Measurements from ENCODE around the gene CABLES1.
"Not testable (repeated sequence)": the region's sequence is repeated elsewhere in the genome, so short reads cannot be mapped to it uniquely, and the experiment has no call there.

The CABLES1 gene

DNA sequence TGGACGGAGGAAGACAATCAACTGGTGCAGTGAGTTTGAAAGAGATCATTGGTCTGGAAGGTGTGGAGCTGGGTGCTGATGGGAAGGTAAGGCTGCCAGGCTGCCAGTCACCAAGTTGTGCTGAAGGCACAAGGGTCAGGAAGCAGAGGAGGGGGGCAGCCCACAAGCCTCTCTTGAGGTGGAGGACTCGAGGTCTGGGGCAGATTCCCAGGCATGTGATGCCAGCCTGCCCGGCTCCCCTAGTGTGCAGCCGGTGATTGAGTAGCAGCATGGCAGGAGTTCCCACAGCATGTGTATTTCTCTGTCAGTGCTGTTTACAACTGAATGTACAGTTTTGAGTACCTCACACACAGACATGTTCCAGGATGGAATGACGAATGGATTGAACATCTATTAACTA is 99.3 kb downstream of the CABLES1 start:
- no peak overlapping the region for H3K27ac Mint-ChIP-seq
- H3K27me3 Mint-ChIP-seq (ENCODE audit: low read depth) = no peaks in the 10 kb centered on the region
- no peak overlapping the region for H3K4me3 Mint-ChIP-seq
- H3K9me3 Mint-ChIP-seq = peaks cover 5% of the 10 kb centered on the region
- H3K36me3 Mint-ChIP-seq (ENCODE audit: low read depth) = peaks cover 6% of the 10 kb centered on the region
- H3K4me1 Mint-ChIP-seq (ENCODE audit: low read depth) = peaks cover 46% of the 10 kb centered on the region

- Mint-ChIP-seq H3K9me3 (peaks cover 5% of the 10 kb centered on the region), H3K4me1 (ENCODE audit: low read depth) (peaks cover 44% of the 10 kb centered on the region), H3K27me3 (ENCODE audit: low read depth) (no peaks in the 10 kb centered on the region), H3K27ac (no peak overlapping the region), H3K4me3 (no peak overlapping the region), H3K36me3 (ENCODE audit: low read depth) (peaks cover 6% of the 10 kb centered on the region)
Measured at GRCh38 chr18:23235336-23235735, 100.1 kb downstream of the CABLES1 start.

DNA sequence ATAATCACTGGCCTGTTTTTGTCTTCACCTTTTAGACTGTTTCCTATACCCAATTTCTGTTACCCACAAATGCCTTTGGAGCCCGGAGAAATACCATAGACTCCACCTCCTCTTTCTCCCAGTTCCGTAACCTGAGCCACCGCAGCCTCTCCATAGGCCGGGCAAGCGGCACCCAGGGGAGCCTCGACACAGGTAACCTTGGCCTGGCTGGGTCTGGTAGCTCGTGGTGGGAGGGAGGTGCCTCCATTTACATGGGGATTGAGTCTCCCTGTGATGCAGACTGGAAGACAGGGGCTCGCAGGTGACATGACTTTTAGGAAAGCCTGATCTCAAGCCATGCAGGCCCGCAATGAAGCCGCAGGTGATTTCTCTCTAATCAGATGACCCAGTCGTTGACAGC is 100.6 kb downstream of the CABLES1 start:
- Mint-ChIP-seq H3K36me3 (ENCODE audit: low read depth) (peaks cover 3% of the 10 kb centered on the region), H3K27ac (peak overlapping the region; percentile 50), H3K9me3 (peaks cover 5% of the 10 kb centered on the region), H3K27me3 (ENCODE audit: low read depth) (no peaks in the 10 kb centered on the region), H3K4me1 (ENCODE audit: low read depth) (peaks cover 40% of the 10 kb centered on the region), H3K4me3 (no peak overlapping the region)

DNA sequence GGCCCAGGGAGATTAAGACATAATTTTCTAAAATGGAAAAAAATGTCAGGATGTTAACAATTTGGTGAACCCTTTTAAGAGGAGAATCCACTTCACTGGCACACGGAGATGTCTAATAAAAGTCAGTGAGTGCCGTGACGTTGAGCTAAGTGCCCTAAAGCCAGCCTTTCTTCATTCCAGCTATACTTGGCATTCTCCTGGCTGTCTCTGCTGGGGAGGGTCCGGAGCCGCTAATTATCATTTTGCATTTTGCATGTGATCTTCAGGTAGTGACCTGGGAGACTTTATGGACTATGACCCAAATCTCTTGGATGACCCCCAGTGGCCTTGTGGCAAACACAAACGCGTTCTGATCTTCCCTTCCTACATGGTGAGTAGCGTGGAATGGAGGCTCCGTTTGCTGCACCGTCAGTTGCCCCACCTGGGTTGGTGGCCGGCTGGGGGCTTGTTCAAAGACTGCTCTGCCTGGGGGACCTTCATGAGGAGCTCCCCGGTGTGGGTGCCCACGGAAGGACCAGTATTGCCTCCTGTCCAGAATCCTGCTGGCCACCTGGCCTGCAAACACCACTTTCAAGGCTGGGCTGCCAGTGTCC is 101.7 kb downstream of the CABLES1 start:
- Mint-ChIP-seq H3K9me3 (no peaks in the 10 kb centered on the region), H3K36me3 (ENCODE audit: low read depth) (peaks cover 2% of the 10 kb centered on the region), H3K4me1 (ENCODE audit: low read depth) (peaks cover 31% of the 10 kb centered on the region), H3K27me3 (ENCODE audit: low read depth) (no peaks in the 10 kb centered on the region), H3K27ac (no peak overlapping the region), H3K4me3 (no peak overlapping the region)

- H3K27me3 Mint-ChIP-seq (ENCODE audit: low read depth) = no peaks in the 10 kb centered on the region
- peaks cover 2% of the 10 kb centered on the region for H3K36me3 Mint-ChIP-seq (ENCODE audit: low read depth)
- no peaks in the 10 kb centered on the region for H3K9me3 Mint-ChIP-seq
- H3K27ac Mint-ChIP-seq = peak overlapping the region; percentile 83
- peaks cover 30% of the 10 kb centered on the region for H3K4me1 Mint-ChIP-seq (ENCODE audit: low read depth)
- peak overlapping the region; percentile 77 for H3K4me3 Mint-ChIP-seq
Measured at GRCh38 chr18:23237524-23238151, 102.4 kb downstream of the CABLES1 start.

- peak overlapping the region; percentile 57 for H3K4me3 Mint-ChIP-seq
- peak overlapping the region; percentile 41 for H3K27ac Mint-ChIP-seq
- H3K9me3 Mint-ChIP-seq = no peaks in the 10 kb centered on the region
- H3K36me3 Mint-ChIP-seq (ENCODE audit: low read depth) = peaks cover 2% of the 10 kb centered on the region
- no peaks in the 10 kb centered on the region for H3K27me3 Mint-ChIP-seq (ENCODE audit: low read depth)
- peaks cover 27% of the 10 kb centered on the region for H3K4me1 Mint-ChIP-seq (ENCODE audit: low read depth)
Measured at GRCh38 chr18:23238152-23238531, 102.9 kb downstream of the CABLES1 start.

GRCh38 chr18:23238651-23239349 is 103.5 kb downstream of the CABLES1 start:
- no peaks in the 10 kb centered on the region for H3K9me3 Mint-ChIP-seq
- no peaks in the 10 kb centered on the region for H3K36me3 Mint-ChIP-seq (ENCODE audit: low read depth)
- H3K27ac Mint-ChIP-seq = no peak overlapping the region
- peak overlapping the region; percentile 57 for H3K4me3 Mint-ChIP-seq
- H3K4me1 Mint-ChIP-seq (ENCODE audit: low read depth) = peaks cover 24% of the 10 kb centered on the region
- H3K27me3 Mint-ChIP-seq (ENCODE audit: low read depth) = no peaks in the 10 kb centered on the region

DNA sequence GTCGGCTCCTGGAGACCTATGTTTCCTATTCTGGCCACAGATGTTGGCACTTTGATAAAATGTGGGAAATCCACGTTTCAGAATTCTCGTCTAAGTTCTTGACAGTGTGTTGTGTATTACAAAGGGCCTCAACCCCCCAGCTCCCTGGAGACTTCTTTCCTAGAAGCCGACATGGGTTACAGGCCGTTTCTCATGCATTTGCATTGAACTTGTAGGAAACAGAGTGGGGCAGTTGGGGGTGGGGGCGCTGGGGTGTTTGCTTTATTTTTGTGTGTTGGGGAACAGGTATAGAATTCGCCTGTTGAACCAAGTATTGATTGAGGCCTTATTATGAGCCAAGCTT is 104.0 kb downstream of the CABLES1 start:
- Mint-ChIP-seq H3K4me3 (no peak overlapping the region), H3K9me3 (no peaks in the 10 kb centered on the region), H3K4me1 (ENCODE audit: low read depth) (peaks cover 24% of the 10 kb centered on the region), H3K27me3 (ENCODE audit: low read depth) (no peaks in the 10 kb centered on the region), H3K27ac (no peak overlapping the region), H3K36me3 (ENCODE audit: low read depth) (no peaks in the 10 kb centered on the region)

GRCh38 chr18:23239885-23240608 is 104.8 kb downstream of the CABLES1 start:
- H3K4me3 Mint-ChIP-seq = no peak overlapping the region
- H3K4me1 Mint-ChIP-seq (ENCODE audit: low read depth) = peaks cover 24% of the 10 kb centered on the region
- no peaks in the 10 kb centered on the region for H3K36me3 Mint-ChIP-seq (ENCODE audit: low read depth)
- H3K9me3 Mint-ChIP-seq = no peaks in the 10 kb centered on the region
- no peak overlapping the region for H3K27ac Mint-ChIP-seq
- H3K27me3 Mint-ChIP-seq (ENCODE audit: low read depth) = no peaks in the 10 kb centered on the region

GRCh38 chr18:23240609-23240930 is 105.3 kb downstream of the CABLES1 start:
- Mint-ChIP-seq H3K36me3 (ENCODE audit: low read depth) (no peaks in the 10 kb centered on the region), H3K27ac (no peak overlapping the region), H3K9me3 (no peaks in the 10 kb centered on the region), H3K4me1 (ENCODE audit: low read depth) (peaks cover 24% of the 10 kb centered on the region), H3K4me3 (no peak overlapping the region), H3K27me3 (ENCODE audit: low read depth) (no peaks in the 10 kb centered on the region)

DNA sequence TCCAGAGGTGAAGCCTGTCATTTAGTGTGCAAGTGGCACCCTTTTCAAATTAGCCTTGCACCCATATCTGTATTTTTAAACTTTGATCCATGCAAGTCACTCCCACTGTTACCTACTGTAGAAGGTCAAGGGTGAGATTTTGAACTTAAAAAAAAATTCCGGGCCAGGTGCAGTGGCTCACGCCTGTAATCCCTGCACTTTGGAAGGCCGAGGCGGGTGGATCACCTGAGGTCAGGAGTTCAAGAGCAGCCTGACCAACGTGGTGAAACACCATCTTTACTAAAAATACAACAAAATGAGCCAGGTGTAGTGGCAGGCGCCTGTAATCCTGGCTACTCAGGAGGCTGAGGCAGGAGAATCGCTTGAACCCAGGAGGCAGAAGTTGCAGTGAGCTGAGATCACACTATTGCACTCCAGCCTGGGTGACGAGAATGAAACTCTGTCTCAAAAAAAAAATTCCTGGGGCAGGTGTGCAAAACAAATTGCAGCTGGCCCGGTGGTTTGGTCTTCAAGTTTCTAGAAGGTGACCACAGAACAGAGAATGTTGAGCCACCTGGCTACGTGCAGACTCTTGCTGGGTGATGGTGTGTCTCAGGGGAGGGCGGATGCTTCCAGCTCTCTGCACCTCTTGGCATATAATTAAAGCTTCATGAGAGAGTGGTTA is 106.7 kb downstream of the CABLES1 start:
- H3K4me1 Mint-ChIP-seq (ENCODE audit: low read depth) = peaks cover 22% of the 10 kb centered on the region
- H3K27ac Mint-ChIP-seq; H3K9me3 Mint-ChIP-seq; H3K4me3 Mint-ChIP-seq; H3K27me3 Mint-ChIP-seq (ENCODE audit: low read depth); H3K36me3 Mint-ChIP-seq (ENCODE audit: low read depth): not testable (repeated sequence)

- Mint-ChIP-seq H3K36me3 (ENCODE audit: low read depth) (no peaks in the 10 kb centered on the region), H3K27me3 (ENCODE audit: low read depth) (no peaks in the 10 kb centered on the region), H3K9me3 (no peaks in the 10 kb centered on the region), H3K4me1 (ENCODE audit: low read depth) (peaks cover 13% of the 10 kb centered on the region), H3K27ac (no peak overlapping the region), H3K4me3 (no peak overlapping the region)
Measured at GRCh38 chr18:23243178-23243577, 107.9 kb downstream of the CABLES1 start.

DNA sequence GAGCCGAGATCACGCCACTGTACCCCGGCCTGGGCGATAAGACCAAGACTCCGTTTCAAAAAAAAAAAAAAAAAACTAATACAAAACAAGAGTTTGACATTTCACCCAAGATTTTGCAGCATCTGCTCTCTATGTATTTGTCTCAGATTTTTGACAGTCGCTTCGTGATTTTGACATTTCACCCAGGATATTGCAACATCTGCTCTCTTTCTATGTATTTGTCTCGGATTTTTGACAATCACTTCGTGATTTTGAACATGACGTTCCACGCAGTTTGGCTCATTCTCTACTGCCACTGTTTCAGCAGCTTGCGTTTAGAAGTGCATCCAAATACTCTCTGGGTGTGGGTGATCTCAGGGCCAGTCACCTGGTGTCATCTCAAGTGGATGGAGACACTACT is 108.5 kb downstream of the CABLES1 start:
- Mint-ChIP-seq H3K4me3 (no peak overlapping the region), H3K36me3 (ENCODE audit: low read depth) (no peaks in the 10 kb centered on the region), H3K27me3 (ENCODE audit: low read depth) (no peaks in the 10 kb centered on the region), H3K4me1 (ENCODE audit: low read depth) (peaks cover 8% of the 10 kb centered on the region), H3K9me3 (no peaks in the 10 kb centered on the region), H3K27ac (no peak overlapping the region)

- H3K27me3 Mint-ChIP-seq (ENCODE audit: low read depth) = no peaks in the 10 kb centered on the region
- H3K4me1 Mint-ChIP-seq (ENCODE audit: low read depth) = peaks cover 3% of the 10 kb centered on the region
- no peaks in the 10 kb centered on the region for H3K9me3 Mint-ChIP-seq
- H3K36me3 Mint-ChIP-seq (ENCODE audit: low read depth) = no peaks in the 10 kb centered on the region
- no peak overlapping the region for H3K4me3 Mint-ChIP-seq
- no peak overlapping the region for H3K27ac Mint-ChIP-seq
Measured at GRCh38 chr18:23244401-23244800, 109.1 kb downstream of the CABLES1 start.

Data from T-helper 1 cell treated with Interleukin-12 subunit alpha and Interleukin-12 subunit beta and Interleukin-4 antibody, amounts not matched to agents 30 μg/mL and 1 μg/mL, for 36 hours (primary cell).